ENCODE data around the gene PROP1.
"Not testable (repeated sequence)": the region's sequence is repeated elsewhere in the genome, so short reads cannot be mapped to it uniquely, and the experiment has no call there.

PROP1 gene

GRCh38 chr5:177982072-177982727 lies 13.8 kb downstream of the PROP1 start:
- peak in 1 of 5 donors; percentile 14 for DNase-seq

GRCh38 chr5:177981296-177982071 lies 14.6 kb downstream of the PROP1 start:
- no peak for DNase-seq

- DNase-seq, result no peak
Measured at GRCh38 chr5:177980743-177981151, 15.3 kb downstream of the PROP1 start.

- not testable (repeated sequence) for DNase-seq
Measured at GRCh38 chr5:177977600-177977999, 18.4 kb downstream of the PROP1 start.

GRCh38 chr5:177973066-177973635 lies 22.9 kb downstream of the PROP1 start:
- no peak for DNase-seq

GRCh38 chr5:177972613-177973012 lies 23.4 kb downstream of the PROP1 start:
- DNase-seq, result no peak

- DNase-seq, result not testable (repeated sequence)
Measured at GRCh38 chr5:177972014-177972413, 24.0 kb downstream of the PROP1 start.

GRCh38 chr5:177968661-177969211 lies 27.3 kb downstream of the PROP1 start:
- DNase-seq, result no peak

- DNase-seq, result no peak
Measured at GRCh38 chr5:177967221-177967887, 28.7 kb downstream of the PROP1 start.

GRCh38 chr5:177966839-177967166 lies 29.2 kb downstream of the PROP1 start:
- no peak for DNase-seq

- DNase-seq, result no peak
Measured at GRCh38 chr5:177966009-177966838, 29.8 kb downstream of the PROP1 start.

- DNase-seq, result no peak
Measured at GRCh38 chr5:177964471-177964870, 31.6 kb downstream of the PROP1 start.

GRCh38 chr5:177963966-177964365 lies 32.1 kb downstream of the PROP1 start:
- DNase-seq, result no peak

GRCh38 chr5:177959315-177959714 lies 36.7 kb downstream of the PROP1 start:
- no peak for DNase-seq

GRCh38 chr5:177958696-177959095 lies 37.3 kb downstream of the PROP1 start:
- DNase-seq, result no peak

GRCh38 chr5:177957241-177957640 lies 38.8 kb downstream of the PROP1 start:
- no peak for DNase-seq

- not testable (repeated sequence) for DNase-seq
Measured at GRCh38 chr5:177953101-177953500, 42.9 kb downstream of the PROP1 start.

- not testable (repeated sequence) for DNase-seq
Measured at GRCh38 chr5:177949656-177950055, 46.4 kb downstream of the PROP1 start.

GRCh38 chr5:177949065-177949464 lies 47.0 kb downstream of the PROP1 start:
- not testable (repeated sequence) for DNase-seq

GRCh38 chr5:177947912-177948311 lies 48.1 kb downstream of the PROP1 start:
- not testable (repeated sequence) for DNase-seq

- DNase-seq, result not testable (repeated sequence)
Measured at GRCh38 chr5:177945601-177946283, 50.3 kb downstream of the PROP1 start.

GRCh38 chr5:177945145-177945544 lies 50.9 kb downstream of the PROP1 start:
- not testable (repeated sequence) for DNase-seq

Measured in T-helper 1 cell (primary cell).